Activated CD4-positive, CD25-positive, alpha-beta regulatory T cell treated with anti-CD3 and anti-CD28 coated beads, Interleukin-2, amount 50 U/mL, for 72 hours (primary cell): ENCODE data around the gene ADPRHL1.
A peak's percentile ranks its signal among the peaks of the same experiment; 100 is the strongest.
"Not testable (repeated sequence)": the region's sequence is repeated elsewhere in the genome, so short reads cannot be mapped to it uniquely, and the experiment has no call there.

Source experiments
- DNase-seq: peaks from one replicate; pipeline ENCODE4 v3.0.0; 2021

The ADPRHL1 gene

DNA sequence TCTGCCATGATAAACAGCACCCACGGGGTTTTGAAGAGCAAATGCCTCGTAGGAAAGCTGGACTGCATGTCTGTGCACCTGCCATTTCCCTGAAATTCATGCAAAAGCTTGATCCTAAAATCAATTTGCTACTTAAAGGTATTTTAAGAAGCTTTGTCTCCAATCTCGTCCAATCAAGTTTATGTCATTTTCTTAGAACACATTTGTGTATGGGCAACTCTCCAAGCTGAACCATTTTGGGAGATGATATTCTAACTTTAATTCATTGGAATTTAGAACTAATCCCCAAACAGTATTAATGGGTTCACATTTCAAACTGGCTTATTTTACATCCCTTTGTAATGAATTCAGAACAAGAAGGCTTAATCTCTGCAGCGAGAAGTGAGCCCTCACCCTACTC, 822 bp downstream of the ADPRHL1 start:
- no peak for DNase-seq

- DNase-seq = no peak
Measured at GRCh38 chr13:113451951-113452421, 1.3 kb downstream of the ADPRHL1 start.

GRCh38 chr13:113450861-113451620, 2.2 kb downstream of the ADPRHL1 start:
- DNase-seq = not testable (repeated sequence)

- not testable (repeated sequence) for DNase-seq
Measured at GRCh38 chr13:113450348-113450744, 2.9 kb downstream of the ADPRHL1 start.

- DNase-seq = no peak
Measured at GRCh38 chr13:113449693-113450347, 3.5 kb downstream of the ADPRHL1 start.

- DNase-seq = peak; percentile 37
Measured at GRCh38 chr13:113448885-113449692, 4.2 kb downstream of the ADPRHL1 start.

- no peak for DNase-seq
Measured at GRCh38 chr13:113448545-113448884, 4.8 kb downstream of the ADPRHL1 start.

GRCh38 chr13:113447596-113447995, 5.7 kb downstream of the ADPRHL1 start:
- DNase-seq = no peak

DNA sequence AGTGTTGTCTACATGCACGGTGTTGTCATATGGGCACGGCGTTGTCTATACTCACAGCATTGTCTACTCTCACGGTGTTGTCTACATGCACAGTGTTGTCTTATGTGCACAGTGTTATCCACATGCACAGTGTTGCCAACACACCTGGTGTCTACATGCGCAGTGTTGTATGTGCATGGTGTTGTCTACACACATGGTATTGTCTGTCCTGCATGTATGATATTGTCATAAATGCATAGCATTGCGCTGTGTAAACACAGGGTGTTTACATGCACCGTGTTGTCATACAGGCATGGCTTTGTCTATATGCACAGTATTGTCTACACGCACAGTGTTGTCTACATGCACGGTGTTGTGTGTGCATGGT, 6.8 kb downstream of the ADPRHL1 start:
- no peak for DNase-seq

- no peak for DNase-seq
Measured at GRCh38 chr13:113445791-113446487, 7.3 kb downstream of the ADPRHL1 start.

- no peak for DNase-seq
Measured at GRCh38 chr13:113443991-113444390, 9.3 kb downstream of the ADPRHL1 start.

- DNase-seq = no peak
Measured at GRCh38 chr13:113442985-113443362, 10.3 kb downstream of the ADPRHL1 start.

- DNase-seq = no peak
Measured at GRCh38 chr13:113442354-113442984, 10.8 kb downstream of the ADPRHL1 start.

DNA sequence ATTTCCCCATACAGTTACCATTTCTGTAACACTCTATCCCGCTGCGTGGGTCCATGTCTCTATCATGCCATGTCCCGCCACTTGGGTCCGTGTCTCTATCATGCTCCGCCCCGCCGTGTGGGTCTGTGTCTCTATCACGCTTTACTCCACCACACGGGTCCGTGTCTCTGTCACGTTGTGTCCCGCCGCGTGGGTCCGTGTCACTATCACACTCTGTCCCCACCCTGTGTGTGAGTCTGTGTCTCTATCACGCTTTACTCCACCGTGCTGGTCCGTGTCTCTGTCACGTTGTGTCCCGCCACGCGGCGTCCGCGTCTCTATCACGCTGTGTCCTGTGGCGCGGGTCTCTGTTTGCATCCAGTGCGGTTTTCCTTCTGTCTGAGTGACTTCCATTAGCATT, 11.6 kb downstream of the ADPRHL1 start:
- DNase-seq = no peak

GRCh38 chr13:113437408-113438010, 15.8 kb downstream of the ADPRHL1 start:
- DNase-seq = no peak

DNA sequence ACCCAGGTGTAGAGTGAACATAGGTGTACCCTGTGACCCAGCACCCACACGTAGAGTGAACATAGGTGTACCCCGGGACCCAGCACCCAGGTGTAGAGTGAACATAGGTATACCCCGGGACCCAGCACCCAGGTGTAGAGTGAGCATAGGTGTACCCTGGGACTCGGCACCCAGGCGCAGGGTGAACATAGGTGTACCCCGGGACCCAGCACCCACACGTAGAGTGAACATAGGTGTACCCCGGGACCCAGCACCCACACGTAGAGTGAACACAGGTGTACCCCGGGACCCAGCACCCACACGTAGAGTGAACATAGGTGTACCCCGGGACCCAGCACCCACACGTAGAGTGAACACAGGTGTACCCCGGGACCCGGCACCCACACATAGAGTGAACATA, 16.4 kb downstream of the ADPRHL1 start:
- DNase-seq = not testable (repeated sequence)

- not testable (repeated sequence) for DNase-seq
Measured at GRCh38 chr13:113435907-113436306, 17.4 kb downstream of the ADPRHL1 start.

- DNase-seq = no peak
Measured at GRCh38 chr13:113433391-113433916, 19.8 kb downstream of the ADPRHL1 start.

GRCh38 chr13:113432506-113433270, 20.6 kb downstream of the ADPRHL1 start:
- DNase-seq = no peak

DNA sequence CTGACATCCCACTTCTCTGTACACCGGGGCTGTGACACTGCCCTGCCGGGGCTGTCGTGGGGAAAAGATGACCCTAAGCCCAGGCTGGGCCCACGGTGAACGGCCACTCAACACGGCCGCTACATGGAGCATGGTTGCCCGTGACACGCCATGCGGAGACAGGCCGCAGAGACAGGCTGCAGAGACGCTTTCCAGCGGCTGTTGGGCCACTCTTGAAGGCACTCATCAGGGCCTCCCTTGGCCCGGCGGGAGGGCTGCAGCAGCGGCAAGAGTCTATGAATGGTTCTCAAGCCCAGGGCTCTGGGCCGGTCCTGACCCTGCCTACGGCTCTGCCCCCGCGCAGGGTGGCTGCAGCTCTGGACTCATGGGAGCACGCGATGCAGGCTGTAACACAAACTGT, 22.1 kb downstream of the ADPRHL1 start:
- DNase-seq = no peak
